Nephron (organoid): Measurements from ENCODE around the gene SSH3.

ENCODE experiments used
- H3K27ac Mint-ChIP-seq, 3 experiments: 2 replicates each; pipeline ENCODE4 v1.8.0; 2020; ENCODE audit warnings: mixed read lengths in 3 of 3, mild to moderate bottlenecking in 2 of 3, moderate library complexity in 1 of 3
- H3K27me3 Mint-ChIP-seq: 2 replicates; pipeline ENCODE4 v1.8.0; 2021; ENCODE audit warnings: low read depth, mild to moderate bottlenecking, moderate library complexity, mixed read lengths
- H3K36me3 Mint-ChIP-seq: 2 replicates; pipeline ENCODE4 v1.8.0; 2020; ENCODE audit warnings: low read depth, mixed read lengths
- H3K4me1 Mint-ChIP-seq: 2 replicates; pipeline ENCODE4 v1.8.0; 2020; ENCODE audit warnings: mixed read lengths
- H3K4me3 Mint-ChIP-seq, 3 experiments: 2 replicates each; pipeline ENCODE4 v1.8.0; 2020; ENCODE audit warnings: mild to moderate bottlenecking in 3 of 3, mixed read lengths in 3 of 3, moderate library complexity in 2 of 3
- H3K9me3 Mint-ChIP-seq: 2 replicates; pipeline ENCODE4 v1.8.0; 2020; ENCODE audit warnings: mixed read lengths
- TF ChIP-seq, protein P1 (sequence below), 3 experiments: fragments of 200-600 bp; sonication (generic); IDR thresholded peaks; one replicate each; pipeline ENCODE4 v1.5.0; 2021; ENCODE audit warnings: antibody characterized with exemption in 3 of 3; ENCODE audit not compliant: unreplicated experiment in 3 of 3

Gene SSH3

GRCh38 chr11:67271205-67271540 lies 32.2 kb upstream of the SSH3 start:
- Mint-ChIP-seq H3K27me3 (no peaks in the 10 kb centered on the region), H3K4me3 (peak overlapping the region; percentile 78 to 82 (median 79)), H3K4me1 (peaks cover 41% of the 10 kb centered on the region), H3K9me3 (no peaks in the 10 kb centered on the region), H3K36me3 (no peaks in the 10 kb centered on the region), H3K27ac (peak overlapping the region; percentile 87 to 95 (median 93))
- TF ChIP-seq, protein P1, sequence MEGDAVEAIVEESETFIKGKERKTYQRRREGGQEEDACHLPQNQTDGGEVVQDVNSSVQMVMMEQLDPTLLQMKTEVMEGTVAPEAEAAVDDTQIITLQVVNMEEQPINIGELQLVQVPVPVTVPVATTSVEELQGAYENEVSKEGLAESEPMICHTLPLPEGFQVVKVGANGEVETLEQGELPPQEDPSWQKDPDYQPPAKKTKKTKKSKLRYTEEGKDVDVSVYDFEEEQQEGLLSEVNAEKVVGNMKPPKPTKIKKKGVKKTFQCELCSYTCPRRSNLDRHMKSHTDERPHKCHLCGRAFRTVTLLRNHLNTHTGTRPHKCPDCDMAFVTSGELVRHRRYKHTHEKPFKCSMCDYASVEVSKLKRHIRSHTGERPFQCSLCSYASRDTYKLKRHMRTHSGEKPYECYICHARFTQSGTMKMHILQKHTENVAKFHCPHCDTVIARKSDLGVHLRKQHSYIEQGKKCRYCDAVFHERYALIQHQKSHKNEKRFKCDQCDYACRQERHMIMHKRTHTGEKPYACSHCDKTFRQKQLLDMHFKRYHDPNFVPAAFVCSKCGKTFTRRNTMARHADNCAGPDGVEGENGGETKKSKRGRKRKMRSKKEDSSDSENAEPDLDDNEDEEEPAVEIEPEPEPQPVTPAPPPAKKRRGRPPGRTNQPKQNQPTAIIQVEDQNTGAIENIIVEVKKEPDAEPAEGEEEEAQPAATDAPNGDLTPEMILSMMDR (IDR thresholded peaks at IDR 0.05; ENCODE audit: unreplicated experiment in 3 of 3) = no peak

DNA sequence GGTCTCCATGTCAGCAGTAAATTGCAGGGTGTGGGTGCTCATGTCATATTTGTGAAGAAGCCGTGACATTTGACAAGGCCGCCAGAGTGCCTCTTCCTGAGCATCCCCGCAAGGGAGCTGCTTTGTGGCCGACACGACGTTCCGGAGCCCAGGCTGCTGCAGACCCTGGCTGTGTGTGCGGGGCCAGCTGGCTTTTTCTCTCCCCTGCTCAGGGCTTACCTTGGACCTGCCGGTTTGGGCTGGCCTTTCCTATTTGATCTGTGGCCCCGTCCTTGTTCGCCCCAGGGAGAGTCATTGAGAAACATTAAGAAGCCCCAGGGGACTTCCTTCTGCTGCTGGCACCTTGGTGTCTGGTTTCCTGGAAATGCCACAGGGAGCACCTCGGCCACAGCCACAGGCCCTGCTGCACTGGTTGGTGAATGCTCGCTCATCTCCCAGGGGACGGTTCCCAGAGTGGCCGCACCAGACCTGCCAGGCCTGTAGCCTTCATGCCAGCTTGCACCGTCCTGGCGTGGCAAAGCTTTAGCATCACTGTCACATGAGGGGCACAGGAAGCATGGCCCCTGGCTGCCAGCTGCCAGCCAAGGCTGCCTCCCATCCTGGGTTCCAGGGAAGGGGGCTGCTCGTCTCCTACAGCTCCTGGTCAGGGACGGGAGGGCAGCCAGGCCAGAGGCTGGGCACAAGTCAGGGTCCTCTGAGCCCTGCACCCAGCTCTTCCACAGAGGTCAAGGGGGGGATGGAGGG lies 31.6 kb upstream of the SSH3 start:
- no peaks in the 10 kb centered on the region for H3K27me3 Mint-ChIP-seq
- H3K9me3 Mint-ChIP-seq = no peaks in the 10 kb centered on the region
- TF ChIP-seq, protein P1 (IDR thresholded peaks at IDR 0.05; ENCODE audit: unreplicated experiment in 3 of 3) = no peak
- peaks cover 46% of the 10 kb centered on the region for H3K4me1 Mint-ChIP-seq
- H3K4me3 Mint-ChIP-seq = peak overlapping the region in 1 of 3 experiments; percentile 25
- peak overlapping the region; percentile 87 to 95 (median 93) for H3K27ac Mint-ChIP-seq
- H3K36me3 Mint-ChIP-seq = no peaks in the 10 kb centered on the region

DNA sequence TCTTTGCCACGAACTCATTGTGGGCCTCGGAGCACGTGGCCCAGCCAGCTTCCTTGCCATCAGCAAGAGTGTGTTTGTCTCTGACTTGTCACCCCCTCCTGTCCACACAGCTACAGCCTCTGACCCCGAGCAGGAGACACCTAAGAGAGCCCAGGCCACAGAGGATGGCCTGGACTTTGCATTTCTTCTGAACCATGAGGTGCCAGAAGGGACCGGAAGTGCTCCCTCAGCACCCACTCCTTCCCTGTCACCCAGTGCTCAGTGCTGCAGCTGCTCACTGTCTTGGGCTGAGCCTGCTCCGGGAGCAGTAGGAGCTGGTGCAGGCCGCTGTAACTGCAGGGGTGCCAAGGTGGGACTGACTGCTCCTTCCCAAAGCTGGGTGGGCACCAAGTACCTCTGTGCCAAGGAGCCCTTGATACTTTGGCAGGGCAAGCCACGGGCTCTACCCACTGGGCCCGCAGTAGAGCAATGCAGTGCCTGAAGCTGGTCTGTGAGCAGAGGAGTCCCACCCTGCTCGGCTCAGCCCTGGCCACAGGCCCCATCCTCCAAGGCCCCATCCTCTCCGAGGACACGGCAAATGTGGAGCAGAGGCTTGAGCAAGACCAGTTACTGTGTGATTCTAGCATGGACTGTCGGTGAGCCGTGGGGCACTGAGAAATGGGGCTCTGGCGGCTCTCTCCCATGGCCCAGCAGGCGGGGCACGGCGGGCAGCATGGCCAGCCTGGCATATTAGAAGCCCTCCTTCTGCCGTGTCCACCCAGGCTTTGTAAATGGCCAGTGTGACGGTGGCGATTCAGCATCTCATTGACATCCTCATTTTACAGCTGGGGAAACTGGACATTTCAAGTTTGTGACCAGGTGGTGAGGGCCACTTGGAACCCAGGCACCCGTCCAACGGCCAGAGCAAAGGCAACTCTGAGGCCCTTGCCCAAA lies 30.7 kb upstream of the SSH3 start:
- Mint-ChIP-seq H3K9me3 (no peaks in the 10 kb centered on the region), H3K36me3 (no peaks in the 10 kb centered on the region), H3K27ac (no peak overlapping the region), H3K4me1 (peaks cover 47% of the 10 kb centered on the region), H3K27me3 (no peaks in the 10 kb centered on the region), H3K4me3 (no peak overlapping the region)
- TF ChIP-seq, protein P1 (IDR thresholded peaks at IDR 0.05; ENCODE audit: unreplicated experiment in 3 of 3) = no peak

GRCh38 chr11:67273260-67273990 lies 29.9 kb upstream of the SSH3 start:
- no peaks in the 10 kb centered on the region for H3K27me3 Mint-ChIP-seq
- no peaks in the 10 kb centered on the region for H3K36me3 Mint-ChIP-seq
- no peaks in the 10 kb centered on the region for H3K9me3 Mint-ChIP-seq
- H3K4me3 Mint-ChIP-seq = no peak overlapping the region
- H3K27ac Mint-ChIP-seq = no peak overlapping the region
- TF ChIP-seq, protein P1 (IDR thresholded peaks at IDR 0.05; ENCODE audit: unreplicated experiment in 3 of 3) = no peak
- peaks cover 41% of the 10 kb centered on the region for H3K4me1 Mint-ChIP-seq

DNA sequence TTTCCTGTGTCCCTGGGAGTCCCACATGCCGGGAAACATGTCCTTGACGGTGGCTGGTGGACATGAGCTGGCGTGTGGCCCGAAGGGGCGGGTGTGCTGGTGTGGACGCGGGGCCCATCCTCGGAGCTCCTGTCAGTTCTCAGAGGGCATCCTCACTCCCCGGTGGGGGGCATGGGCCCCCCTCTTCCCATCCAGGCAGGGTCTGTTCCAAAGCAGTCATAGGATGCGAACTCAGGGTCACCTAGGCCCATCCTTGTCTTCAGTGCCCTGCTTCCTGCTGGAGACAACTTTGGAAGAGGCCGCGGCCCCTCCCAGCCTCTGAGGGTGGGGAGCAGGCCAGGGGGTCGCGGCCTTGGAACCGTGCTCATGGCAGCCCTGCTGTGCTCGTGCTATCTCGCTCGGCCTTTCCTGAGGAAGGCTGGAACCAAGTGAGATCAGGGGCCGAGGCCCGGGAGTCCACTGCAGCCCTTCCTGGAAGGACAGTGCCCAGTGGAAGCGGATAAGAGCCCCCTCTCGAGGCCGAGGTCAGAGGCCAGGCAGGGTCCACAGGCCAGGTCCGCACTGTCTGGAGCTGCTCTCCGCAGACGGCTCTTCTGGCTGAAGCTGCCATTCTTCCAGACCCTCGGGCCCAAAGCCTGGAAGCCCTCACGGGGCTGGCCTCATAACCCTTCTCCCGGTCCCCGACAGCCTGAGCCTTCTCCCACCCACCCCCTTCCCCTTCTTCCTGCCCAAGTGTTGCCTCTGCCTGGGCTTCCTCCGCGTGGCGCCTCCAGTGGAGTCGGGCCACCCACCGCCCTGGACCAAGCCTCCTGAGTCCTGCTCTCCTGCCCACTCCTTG lies 28.3 kb upstream of the SSH3 start:
- Mint-ChIP-seq H3K9me3 (no peaks in the 10 kb centered on the region), H3K4me3 (no peak overlapping the region), H3K4me1 (peaks cover 27% of the 10 kb centered on the region), H3K36me3 (peaks cover 8% of the 10 kb centered on the region), H3K27me3 (no peaks in the 10 kb centered on the region), H3K27ac (no peak overlapping the region)
- TF ChIP-seq, protein P1 (IDR thresholded peaks at IDR 0.05; ENCODE audit: unreplicated experiment in 3 of 3) = no peak
